SK-N-SH (cell line): ENCODE results near the gene ZNF213. TPM values are rescaled to one million over a fixed set of nuclear protein-coding genes. Genes with fewer than 3 reads are reported as not detected.

Experiments used
- CTCF ChIA-PET: fragments of 300-600, 350-600 bp; formaldehyde crosslinking; extraction: SDS; loops from one replicate; lab custom pipeline; 2021; lab: Yijun Ruan, JAX
- POLR2A ChIA-PET: fragments of 350-600 bp; sonication (Branson Sonifier 250); formaldehyde crosslinking; extraction: SDS; loops from one replicate; lab custom pipeline; 2020; ENCODE audit warnings: antibody characterized with exemption, inconsistent platforms; lab: Yijun Ruan, JAX
- DNase-seq: peaks from one replicate; pipeline ENCODE4 v3.0.0; 2012
- H2AFZ ChIP-seq: fragments of 200-600 bp; sonication (generic); 2 replicates; pipeline ENCODE4 v1.8.1; 2016; ENCODE audit warnings: antibody characterized with exemption, mild to moderate bottlenecking, low read depth
- H3F3A ChIP-seq: fragments of 200-600 bp; sonication (generic); replicated peaks from 2 replicates; pipeline ENCODE3; 2016; ENCODE audit warnings: antibody characterized with exemption, mild to moderate bottlenecking; ENCODE audit not compliant: insufficient read depth
- H3K27ac ChIP-seq, 2 experiments: fragments of 200-500 bp in 1 of 2; fragments of 200-600 bp in 1 of 2; sonication (Bioruptor generic) in 1 of 2; sonication (generic), shearing (Covaris generic) in 1 of 2; 2 replicates each; pipeline versions ENCODE4 v1.5.1 to v1.6.1; 2014 to 2016; ENCODE audit warnings: low read depth in 2 of 2, inconsistent platforms in 1 of 2, low read length in 1 of 2, mild to moderate bottlenecking in 1 of 2, mixed read lengths in 1 of 2
- H3K27me3 ChIP-seq: fragments of 200-600 bp; sonication (generic), shearing (Covaris generic); 2 replicates; pipeline ENCODE4 v1.6.1; 2016; ENCODE audit warnings: mixed run types; ENCODE audit not compliant: insufficient read depth
- H3K36me3 ChIP-seq, 2 experiments: fragments of 200-500 bp in 1 of 2; fragments of 200-600 bp in 1 of 2; sonication (Bioruptor generic) in 1 of 2; sonication (generic) in 1 of 2; replicated peaks in 1 of 2; 2 replicates each; pipeline versions ENCODE3 to v1.5.1; 2014 to 2016; ENCODE audit warnings: low read length in 1 of 2, mild to moderate bottlenecking in 1 of 2; ENCODE audit not compliant: insufficient read depth in 2 of 2, control insufficient read depth in 1 of 2
- H3K4me1 ChIP-seq, 2 experiments: fragments of 200-500 bp in 1 of 2; fragments of 200-600 bp in 1 of 2; sonication (Bioruptor generic) in 1 of 2; sonication (generic), shearing (Covaris generic) in 1 of 2; 2 replicates each; pipeline versions ENCODE4 v1.5.1 to v1.6.1; 2014 to 2016; ENCODE audit warnings: low read depth in 1 of 2, low read length in 1 of 2, mixed run types in 1 of 2; ENCODE audit not compliant: insufficient read depth in 2 of 2, control insufficient read depth in 1 of 2
- H3K4me2 ChIP-seq: fragments of 200-600 bp; sonication (generic), shearing (Covaris generic); 2 replicates; pipeline ENCODE4 v1.6.1; 2017; ENCODE audit warnings: mixed run types
- H3K4me3 ChIP-seq, 2 experiments: fragments of 200-500 bp in 1 of 2; fragments of 200-600 bp in 1 of 2; sonication (Bioruptor generic) in 1 of 2; sonication (generic), shearing (Covaris generic) in 1 of 2; 2 replicates each; pipeline versions ENCODE4 v1.5.1 to v1.8.1; 2014 to 2016; ENCODE audit warnings: low read depth in 2 of 2, inconsistent platforms in 1 of 2, low read length in 1 of 2, mild to moderate bottlenecking in 1 of 2, mixed read lengths in 1 of 2, moderate library complexity in 1 of 2
- H3K79me2 ChIP-seq: fragments of 200-600 bp; sonication (generic); 2 replicates; pipeline ENCODE4 v1.8.1; 2017; ENCODE audit warnings: mild to moderate bottlenecking; ENCODE audit not compliant: insufficient read depth
- H3K9ac ChIP-seq: fragments of 200-600 bp; sonication (generic); 2 replicates; pipeline ENCODE4 v1.6.1; 2017; ENCODE audit warnings: mixed run types
- H3K9me2 ChIP-seq: fragments of 200-600 bp; sonication (generic); 2 replicates; pipeline ENCODE4 v1.6.1; 2017; ENCODE audit warnings: mixed run types
- H3K9me3 ChIP-seq: fragments of 200-600 bp; sonication (generic); 2 replicates; pipeline ENCODE4 v1.6.1; 2017; ENCODE audit warnings: mixed run types, mild to moderate bottlenecking, moderate library complexity
- H4K20me1 ChIP-seq: fragments of 200-600 bp; sonication (generic); 2 replicates; pipeline ENCODE4 v1.6.1; 2017; ENCODE audit warnings: mild to moderate bottlenecking, mixed run types; ENCODE audit not compliant: insufficient read depth
- EP300 ChIP-seq, 2 experiments: IDR thresholded peaks; 2 replicates each; pipeline versions ENCODE4 v1.4.0 to v1.6.1; 2012; ENCODE audit warnings: borderline replicate concordance in 1 of 2, low read depth in 1 of 2, low read length in 1 of 2
- FOSL2 ChIP-seq: IDR thresholded peaks from 2 replicates; pipeline ENCODE4 v1.4.0; 2012; ENCODE audit warnings: low read depth, mild to moderate bottlenecking, moderate library complexity, borderline replicate concordance
- FOXJ3 ChIP-seq: sonication (generic); formaldehyde crosslinking; IDR thresholded peaks from 2 replicates; pipeline ENCODE4 v1.5.1; 2020; ENCODE audit warnings: mild to moderate bottlenecking, missing genetic modification reagents
- GATA2 ChIP-seq: sonication (generic); formaldehyde crosslinking; IDR thresholded peaks from 2 replicates; pipeline ENCODE4 v1.5.0; 2020; ENCODE audit warnings: mild to moderate bottlenecking, missing genetic modification reagents
- JUND ChIP-seq: IDR thresholded peaks from 2 replicates; pipeline ENCODE4 v1.4.0; 2012
- MXI1 ChIP-seq: IDR thresholded peaks from 2 replicates; pipeline ENCODE4 v1.6.1; 2012; ENCODE audit warnings: mild to moderate bottlenecking, low read depth, low read length, improper control_type of control experiment
- NRF1 ChIP-seq: IDR thresholded peaks from 2 replicates; pipeline ENCODE4 v1.6.1; 2012; ENCODE audit warnings: low read depth, mild to moderate bottlenecking, low read length
- SMC3 ChIP-seq: IDR thresholded peaks from 2 replicates; pipeline ENCODE4 v1.6.1; 2012; ENCODE audit warnings: low read depth, low read length, improper control_type of control experiment
- TCF12 ChIP-seq: IDR thresholded peaks from 2 replicates; pipeline ENCODE4 v1.4.0; 2012
- TEAD4 ChIP-seq: IDR thresholded peaks from 2 replicates; pipeline ENCODE4 v1.4.0; 2012; ENCODE audit warnings: mild to moderate bottlenecking, borderline replicate concordance; ENCODE audit not compliant: insufficient read depth
- WGBS: methylation state at CpG from one replicate; pipeline ENCODE4 v1.1.6; 2017; ENCODE audit warnings: low lambda C conversion rate; 5-methylcytosine and 5-hydroxymethylcytosine counted together
- polyA plus RNA-seq, 3 experiments: library from polyadenylated mRNA; depleted of rRNA; stranded (reverse); fragments of >200 nt; gene quantifications; 2 replicates each; pipeline ENCODE4 v1.2.3, GENCODE V29; 2012
- TF ChIP-seq, protein P1 (sequence below): IDR thresholded peaks from 2 replicates; pipeline ENCODE4 v1.4.0; 2012; ENCODE audit warnings: low read depth, borderline replicate concordance
- TF ChIP-seq, protein P2 (sequence below): IDR thresholded peaks from 2 replicates; pipeline ENCODE4; 2012
- TF ChIP-seq, protein P3 (sequence below): fragments of 150-350 bp; IDR thresholded peaks from 2 replicates; pipeline ENCODE4 v1.6.1; 2017; ENCODE audit warnings: antibody characterized with exemption, low read length, low read depth, borderline replicate concordance
- TF ChIP-seq, protein P4 (sequence below): IDR thresholded peaks from 2 replicates; pipeline ENCODE4 v1.6.1; 2012; ENCODE audit warnings: mild to moderate bottlenecking, low read depth, low read length, moderate library complexity
- TF ChIP-seq, protein P5 (sequence below): IDR thresholded peaks from 2 replicates; pipeline ENCODE4 v1.4.0; 2012; ENCODE audit warnings: low read depth
- TF ChIP-seq, protein P6 (sequence below): fragments of 150-350 bp; IDR thresholded peaks from 2 replicates; pipeline ENCODE4 v1.6.1; 2016; ENCODE audit warnings: mild to moderate bottlenecking, low read depth, low read length

ZNF213 gene
- polyA plus RNA-seq, 1 of the 3 experiments (the other 2 are of a cell fraction) = 1.1 TPM

DNA sequence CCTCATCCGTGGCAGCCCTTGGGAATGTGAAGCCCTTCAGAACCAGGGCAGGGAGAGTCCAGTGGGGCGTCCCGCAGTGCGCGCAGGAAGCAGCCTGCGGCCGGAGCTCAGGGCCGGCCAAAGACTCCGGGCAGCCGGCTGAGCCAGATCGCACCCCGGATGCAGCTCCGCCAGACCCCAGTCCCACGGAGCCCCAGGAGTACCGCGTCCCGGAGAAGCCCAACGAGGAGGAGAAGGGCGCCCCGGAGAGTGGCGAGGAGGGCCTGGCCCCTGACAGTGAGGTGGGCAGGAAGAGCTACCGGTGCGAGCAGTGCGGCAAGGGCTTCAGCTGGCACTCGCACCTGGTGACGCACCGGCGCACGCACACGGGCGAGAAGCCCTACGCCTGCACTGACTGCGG is 15.5 kb upstream of the ZNF213 start:
- Histone ChIP-seq H3K4me1 (peaks cover 4 to 7% of the 10 kb centered on the region in 2 experiments; a peak in 1 of 4 replicates), H2AFZ (no peak overlapping the region), H3K79me2 (peaks cover under 1% of the 10 kb centered on the region; the same call in 1 of the 2 replicates), H3K9ac (no peak overlapping the region), H3K36me3 (peaks cover 0 to 34% of the 10 kb centered on the region in 2 experiments), H3K9me2 (no peaks in the 10 kb centered on the region), H3K9me3 (no peaks in the 10 kb centered on the region), H4K20me1 (no peaks in the 10 kb centered on the region), H3F3A (peaks cover under 1% of the 10 kb centered on the region), H3K4me2 (no peak overlapping the region), H3K4me3 (no peak overlapping the region), H3K27ac (no peak overlapping the region), H3K27me3 (no peaks in the 10 kb centered on the region)
- WGBS = 97% methylated on average over 28 of the region's 33 CpGs
- DNase-seq = no peak
- CTCF ChIA-PET = interaction anchor here (1.1 to 10.8 kb wide), 3 partner anchors 9 to 60 kb away, joined by 3 to 64 read pairs (median 37); no protein-coding TSS in a partner anchor
- POLR2A ChIA-PET = interaction anchor here (1.5 kb wide), 1 partner anchor 12 kb away, joined by 3 read pairs; no protein-coding TSS in a partner anchor
- TF ChIP-seq NRF1 = no peak

DNA sequence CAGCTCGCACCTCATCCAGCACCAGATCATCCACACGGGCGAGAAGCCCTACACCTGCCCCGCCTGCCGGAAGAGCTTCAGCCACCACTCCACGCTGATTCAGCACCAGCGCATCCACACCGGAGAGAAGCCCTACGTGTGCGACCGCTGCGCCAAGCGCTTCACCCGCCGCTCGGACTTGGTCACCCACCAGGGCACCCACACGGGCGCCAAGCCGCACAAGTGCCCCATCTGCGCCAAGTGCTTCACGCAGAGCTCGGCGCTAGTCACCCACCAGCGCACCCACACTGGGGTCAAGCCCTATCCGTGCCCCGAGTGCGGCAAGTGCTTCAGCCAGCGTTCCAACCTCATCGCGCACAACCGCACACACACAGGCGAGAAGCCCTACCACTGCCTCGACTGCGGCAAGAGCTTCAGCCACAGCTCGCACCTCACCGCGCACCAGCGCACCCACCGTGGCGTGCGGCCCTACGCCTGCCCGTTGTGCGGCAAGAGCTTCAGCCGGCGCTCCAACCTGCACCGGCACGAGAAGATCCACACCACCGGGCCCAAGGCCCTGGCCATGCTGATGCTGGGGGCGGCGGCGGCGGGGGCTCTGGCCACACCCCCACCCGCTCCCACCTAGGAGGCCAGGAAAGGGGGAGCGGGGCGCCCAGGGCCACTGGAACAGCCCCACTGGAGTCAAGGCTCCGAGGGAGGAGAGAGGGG is 15.0 kb upstream of the ZNF213 start:
- no peak overlapping the region for H3K4me3 ChIP-seq
- peaks cover 0 to 32% of the 10 kb centered on the region in 2 experiments for H3K36me3 ChIP-seq
- H3K9ac ChIP-seq = no peak overlapping the region
- no peak overlapping the region for H2AFZ ChIP-seq
- WGBS = 97% methylated on average over 45 of the region's 57 CpGs
- no peak overlapping the region for H3K4me2 ChIP-seq
- H3K79me2 ChIP-seq = no peaks in the 10 kb centered on the region
- H3F3A ChIP-seq = peaks cover 6% of the 10 kb centered on the region
- H3K27ac ChIP-seq = no peak overlapping the region
- H3K27me3 ChIP-seq = no peaks in the 10 kb centered on the region
- H3K9me3 ChIP-seq = no peaks in the 10 kb centered on the region
- POLR2A ChIA-PET = interaction anchor here (1.5 kb wide), 1 partner anchor 13 kb away, joined by 3 read pairs; no protein-coding TSS in a partner anchor
- CTCF ChIA-PET = interaction anchor here (1.1 to 10.8 kb wide), 3 partner anchors 9 to 61 kb away, joined by 3 to 64 read pairs (median 37); no protein-coding TSS in a partner anchor
- no peak for DNase-seq
- no peaks in the 10 kb centered on the region for H4K20me1 ChIP-seq
- no peaks in the 10 kb centered on the region for H3K9me2 ChIP-seq
- H3K4me1 ChIP-seq = peaks cover 4% of the 10 kb centered on the region in 2 experiments; a peak in 1 of 4 replicates
- no peak for TF ChIP-seq FOXJ3 (CRISPR knock-in tag)
- TF ChIP-seq JUND = no peak
- TF ChIP-seq EP300 (IDR thresholded peaks at IDR 0.05; ENCODE audit: borderline replicate concordance in 1 of 2, low read depth in 1 of 2, low read length in 1 of 2) = no peak
- TF ChIP-seq, protein P1, sequence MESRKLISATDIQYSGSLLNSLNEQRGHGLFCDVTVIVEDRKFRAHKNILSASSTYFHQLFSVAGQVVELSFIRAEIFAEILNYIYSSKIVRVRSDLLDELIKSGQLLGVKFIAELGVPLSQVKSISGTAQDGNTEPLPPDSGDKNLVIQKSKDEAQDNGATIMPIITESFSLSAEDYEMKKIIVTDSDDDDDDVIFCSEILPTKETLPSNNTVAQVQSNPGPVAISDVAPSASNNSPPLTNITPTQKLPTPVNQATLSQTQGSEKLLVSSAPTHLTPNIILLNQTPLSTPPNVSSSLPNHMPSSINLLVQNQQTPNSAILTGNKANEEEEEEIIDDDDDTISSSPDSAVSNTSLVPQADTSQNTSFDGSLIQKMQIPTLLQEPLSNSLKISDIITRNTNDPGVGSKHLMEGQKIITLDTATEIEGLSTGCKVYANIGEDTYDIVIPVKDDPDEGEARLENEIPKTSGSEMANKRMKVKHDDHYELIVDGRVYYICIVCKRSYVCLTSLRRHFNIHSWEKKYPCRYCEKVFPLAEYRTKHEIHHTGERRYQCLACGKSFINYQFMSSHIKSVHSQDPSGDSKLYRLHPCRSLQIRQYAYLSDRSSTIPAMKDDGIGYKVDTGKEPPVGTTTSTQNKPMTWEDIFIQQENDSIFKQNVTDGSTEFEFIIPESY = no peak
- TF ChIP-seq TEAD4 = no peak
- TF ChIP-seq, protein P2, sequence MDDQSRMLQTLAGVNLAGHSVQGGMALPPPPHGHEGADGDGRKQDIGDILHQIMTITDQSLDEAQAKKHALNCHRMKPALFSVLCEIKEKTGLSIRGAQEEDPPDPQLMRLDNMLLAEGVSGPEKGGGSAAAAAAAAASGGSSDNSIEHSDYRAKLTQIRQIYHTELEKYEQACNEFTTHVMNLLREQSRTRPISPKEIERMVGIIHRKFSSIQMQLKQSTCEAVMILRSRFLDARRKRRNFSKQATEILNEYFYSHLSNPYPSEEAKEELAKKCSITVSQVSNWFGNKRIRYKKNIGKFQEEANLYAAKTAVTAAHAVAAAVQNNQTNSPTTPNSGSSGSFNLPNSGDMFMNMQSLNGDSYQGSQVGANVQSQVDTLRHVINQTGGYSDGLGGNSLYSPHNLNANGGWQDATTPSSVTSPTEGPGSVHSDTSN = no peak
- TF ChIP-seq, protein P3, sequence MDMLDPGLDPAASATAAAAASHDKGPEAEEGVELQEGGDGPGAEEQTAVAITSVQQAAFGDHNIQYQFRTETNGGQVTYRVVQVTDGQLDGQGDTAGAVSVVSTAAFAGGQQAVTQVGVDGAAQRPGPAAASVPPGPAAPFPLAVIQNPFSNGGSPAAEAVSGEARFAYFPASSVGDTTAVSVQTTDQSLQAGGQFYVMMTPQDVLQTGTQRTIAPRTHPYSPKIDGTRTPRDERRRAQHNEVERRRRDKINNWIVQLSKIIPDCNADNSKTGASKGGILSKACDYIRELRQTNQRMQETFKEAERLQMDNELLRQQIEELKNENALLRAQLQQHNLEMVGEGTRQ = no peak
- TF ChIP-seq, protein P4, sequence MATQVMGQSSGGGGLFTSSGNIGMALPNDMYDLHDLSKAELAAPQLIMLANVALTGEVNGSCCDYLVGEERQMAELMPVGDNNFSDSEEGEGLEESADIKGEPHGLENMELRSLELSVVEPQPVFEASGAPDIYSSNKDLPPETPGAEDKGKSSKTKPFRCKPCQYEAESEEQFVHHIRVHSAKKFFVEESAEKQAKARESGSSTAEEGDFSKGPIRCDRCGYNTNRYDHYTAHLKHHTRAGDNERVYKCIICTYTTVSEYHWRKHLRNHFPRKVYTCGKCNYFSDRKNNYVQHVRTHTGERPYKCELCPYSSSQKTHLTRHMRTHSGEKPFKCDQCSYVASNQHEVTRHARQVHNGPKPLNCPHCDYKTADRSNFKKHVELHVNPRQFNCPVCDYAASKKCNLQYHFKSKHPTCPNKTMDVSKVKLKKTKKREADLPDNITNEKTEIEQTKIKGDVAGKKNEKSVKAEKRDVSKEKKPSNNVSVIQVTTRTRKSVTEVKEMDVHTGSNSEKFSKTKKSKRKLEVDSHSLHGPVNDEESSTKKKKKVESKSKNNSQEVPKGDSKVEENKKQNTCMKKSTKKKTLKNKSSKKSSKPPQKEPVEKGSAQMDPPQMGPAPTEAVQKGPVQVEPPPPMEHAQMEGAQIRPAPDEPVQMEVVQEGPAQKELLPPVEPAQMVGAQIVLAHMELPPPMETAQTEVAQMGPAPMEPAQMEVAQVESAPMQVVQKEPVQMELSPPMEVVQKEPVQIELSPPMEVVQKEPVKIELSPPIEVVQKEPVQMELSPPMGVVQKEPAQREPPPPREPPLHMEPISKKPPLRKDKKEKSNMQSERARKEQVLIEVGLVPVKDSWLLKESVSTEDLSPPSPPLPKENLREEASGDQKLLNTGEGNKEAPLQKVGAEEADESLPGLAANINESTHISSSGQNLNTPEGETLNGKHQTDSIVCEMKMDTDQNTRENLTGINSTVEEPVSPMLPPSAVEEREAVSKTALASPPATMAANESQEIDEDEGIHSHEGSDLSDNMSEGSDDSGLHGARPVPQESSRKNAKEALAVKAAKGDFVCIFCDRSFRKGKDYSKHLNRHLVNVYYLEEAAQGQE = no peak
- no peak for TF ChIP-seq SMC3
- TF ChIP-seq, protein P5, sequence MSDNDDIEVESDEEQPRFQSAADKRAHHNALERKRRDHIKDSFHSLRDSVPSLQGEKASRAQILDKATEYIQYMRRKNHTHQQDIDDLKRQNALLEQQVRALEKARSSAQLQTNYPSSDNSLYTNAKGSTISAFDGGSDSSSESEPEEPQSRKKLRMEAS = no peak
- TF ChIP-seq MXI1 = no peak
- TF ChIP-seq TCF12 = no peak
- TF ChIP-seq GATA2 = no peak
- TF ChIP-seq FOSL2 = no peak
- TF ChIP-seq, protein P6, sequence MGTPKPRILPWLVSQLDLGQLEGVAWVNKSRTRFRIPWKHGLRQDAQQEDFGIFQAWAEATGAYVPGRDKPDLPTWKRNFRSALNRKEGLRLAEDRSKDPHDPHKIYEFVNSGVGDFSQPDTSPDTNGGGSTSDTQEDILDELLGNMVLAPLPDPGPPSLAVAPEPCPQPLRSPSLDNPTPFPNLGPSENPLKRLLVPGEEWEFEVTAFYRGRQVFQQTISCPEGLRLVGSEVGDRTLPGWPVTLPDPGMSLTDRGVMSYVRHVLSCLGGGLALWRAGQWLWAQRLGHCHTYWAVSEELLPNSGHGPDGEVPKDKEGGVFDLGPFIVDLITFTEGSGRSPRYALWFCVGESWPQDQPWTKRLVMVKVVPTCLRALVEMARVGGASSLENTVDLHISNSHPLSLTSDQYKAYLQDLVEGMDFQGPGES = no peak
